GM12878 (cell line): Measurements from ENCODE around the gene TRIM72.

Experiments
- CHD2 ChIP-seq: IDR thresholded peaks from 2 replicates; pipeline ENCODE4 v1.6.1; 2011; ENCODE audit warnings: low read depth, low read length, improper control_type of control experiment, borderline replicate concordance
- IRF4 ChIP-seq: IDR thresholded peaks from 2 replicates; pipeline ENCODE4 v1.6.1; 2011; ENCODE audit warnings: low read depth, low read length
- KAT2A ChIP-seq: conservative IDR thresholded peaks from 2 replicates; pipeline ENCODE4 v1.6.1; 2011; ENCODE audit warnings: low read depth, low read length; ENCODE audit not compliant: control insufficient read depth
- RAD21 ChIP-seq: IDR thresholded peaks from 2 replicates; pipeline ENCODE4 v1.6.1; 2011; ENCODE audit warnings: mild to moderate bottlenecking, low read depth, low read length, moderate library complexity; ENCODE audit not compliant: insufficient read depth
- TF ChIP-seq, protein P1 (sequence below), 3 experiments: IDR thresholded peaks in 2 of 3; conservative IDR thresholded peaks in 1 of 3; 2 replicates each; pipeline ENCODE4 v1.5.1; 2011; ENCODE audit warnings: low read depth in 3 of 3, low read length in 3 of 3, mild to moderate bottlenecking in 3 of 3, control low read depth in 2 of 3, moderate library complexity in 2 of 3, inconsistent platforms in 1 of 3, mixed read lengths in 1 of 3; ENCODE audit not compliant: control insufficient read depth in 2 of 3, insufficient read depth in 1 of 3; ENCODE audit errors: extremely low read depth in 1 of 3

DNA sequence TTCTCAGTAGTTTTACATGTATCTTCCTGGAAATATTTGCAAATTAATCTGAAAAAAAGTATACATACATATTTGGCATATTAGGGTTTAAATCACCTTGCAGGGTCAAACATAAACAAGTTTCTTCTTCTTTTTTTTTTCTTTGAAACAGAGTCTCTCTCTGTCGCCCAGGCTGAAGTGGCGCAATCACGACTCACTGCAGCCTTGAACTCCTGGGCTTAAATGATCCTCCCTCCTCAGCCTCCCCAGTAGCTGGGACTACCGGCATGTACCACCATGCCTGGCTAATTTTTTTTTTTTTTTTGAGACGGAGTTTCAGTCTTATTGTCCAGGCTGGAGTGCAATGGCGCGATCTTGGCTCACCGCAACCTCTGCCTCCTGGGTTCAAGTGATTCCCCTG, 46.6 kb upstream of the TRIM72 start:
- TF ChIP-seq RAD21 (no peak), KAT2A (no peak), IRF4 (no peak), CHD2 (no peak)
- TF ChIP-seq, protein P1, sequence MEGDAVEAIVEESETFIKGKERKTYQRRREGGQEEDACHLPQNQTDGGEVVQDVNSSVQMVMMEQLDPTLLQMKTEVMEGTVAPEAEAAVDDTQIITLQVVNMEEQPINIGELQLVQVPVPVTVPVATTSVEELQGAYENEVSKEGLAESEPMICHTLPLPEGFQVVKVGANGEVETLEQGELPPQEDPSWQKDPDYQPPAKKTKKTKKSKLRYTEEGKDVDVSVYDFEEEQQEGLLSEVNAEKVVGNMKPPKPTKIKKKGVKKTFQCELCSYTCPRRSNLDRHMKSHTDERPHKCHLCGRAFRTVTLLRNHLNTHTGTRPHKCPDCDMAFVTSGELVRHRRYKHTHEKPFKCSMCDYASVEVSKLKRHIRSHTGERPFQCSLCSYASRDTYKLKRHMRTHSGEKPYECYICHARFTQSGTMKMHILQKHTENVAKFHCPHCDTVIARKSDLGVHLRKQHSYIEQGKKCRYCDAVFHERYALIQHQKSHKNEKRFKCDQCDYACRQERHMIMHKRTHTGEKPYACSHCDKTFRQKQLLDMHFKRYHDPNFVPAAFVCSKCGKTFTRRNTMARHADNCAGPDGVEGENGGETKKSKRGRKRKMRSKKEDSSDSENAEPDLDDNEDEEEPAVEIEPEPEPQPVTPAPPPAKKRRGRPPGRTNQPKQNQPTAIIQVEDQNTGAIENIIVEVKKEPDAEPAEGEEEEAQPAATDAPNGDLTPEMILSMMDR (IDR thresholded peaks at IDR 0.05 in 2 of 3, conservative IDR thresholded peaks at IDR 0.05 in 1 of 3; ENCODE audit: control insufficient read depth in 2 of 3, extremely low read depth in 1 of 3, insufficient read depth in 1 of 3, low read depth in 3 of 3, low read length in 3 of 3): no peak
